C4-2B (cell line): ENCODE data around the gene PPARD.

Source experiments
- CTCF ChIP-seq: fragments of 450-650 bp; conservative IDR thresholded peaks from 2 replicates; pipeline ENCODE4 v1.5.1; 2017; ENCODE audit warnings: mild to moderate bottlenecking
- ZFX ChIP-seq: fragments of 450-650 bp; IDR thresholded peaks from 2 replicates; pipeline ENCODE4 v1.6.1; 2017

- no peak for TF ChIP-seq CTCF
- TF ChIP-seq ZFX: no peak
These were observed 42.7 kb upstream of the PPARD start for GRCh38 chr6:35299674-35300073.
